Measurements from ENCODE around the gene CIDEB. TPM values are rescaled to one million over a fixed set of nuclear protein-coding genes. Genes with fewer than 3 reads are reported as not detected.

Gene CIDEB
- total RNA-seq, 1 donor from 2014 or later: not detected

GRCh38 chr14:24268225-24268624, 39.6 kb downstream of the CIDEB start:
- Mint-ChIP-seq H3K36me3 (ENCODE audit: unreplicated experiment) (peaks cover 9% of the 10 kb centered on the region), H3K27ac (ENCODE audit: unreplicated experiment) (no peak overlapping the region)

GRCh38 chr14:24267516-24267915, 40.3 kb downstream of the CIDEB start:
- Mint-ChIP-seq H3K4me1 (ENCODE audit: unreplicated experiment) (peaks cover 12% of the 10 kb centered on the region), H3K27ac (ENCODE audit: unreplicated experiment) (no peak overlapping the region), H3K4me3 (ENCODE audit: unreplicated experiment) (no peak overlapping the region), H3K36me3 (ENCODE audit: unreplicated experiment) (peaks cover 9% of the 10 kb centered on the region), H3K9me3 (ENCODE audit: unreplicated experiment) (no peaks in the 10 kb centered on the region), H3K27me3 (ENCODE audit: unreplicated experiment) (no peaks in the 10 kb centered on the region)
- DNase-seq (ENCODE audit: extremely low spot score, unreplicated experiment): no peak
- no peak for TF ChIP-seq CTCF (IDR thresholded peaks at IDR 0.05)

More at GRCh38 chr14:24268225-24268624, 39.6 kb downstream of the CIDEB start:
- no peak for DNase-seq (ENCODE audit: extremely low spot score, unreplicated experiment)
- no peak for TF ChIP-seq CTCF (IDR thresholded peaks at IDR 0.05)
- H3K27me3 Mint-ChIP-seq (ENCODE audit: unreplicated experiment): no peaks in the 10 kb centered on the region
- H3K4me3 Mint-ChIP-seq (ENCODE audit: unreplicated experiment): no peak overlapping the region
- H3K4me1 Mint-ChIP-seq (ENCODE audit: unreplicated experiment): peaks cover 14% of the 10 kb centered on the region
- no peaks in the 10 kb centered on the region for H3K9me3 Mint-ChIP-seq (ENCODE audit: unreplicated experiment)

- no peak for TF ChIP-seq CTCF (IDR thresholded peaks at IDR 0.05)
- H3K9me3 Mint-ChIP-seq (ENCODE audit: unreplicated experiment): no peaks in the 10 kb centered on the region
- no peak overlapping the region for H3K4me3 Mint-ChIP-seq (ENCODE audit: unreplicated experiment)
- H3K27me3 Mint-ChIP-seq (ENCODE audit: unreplicated experiment): no peaks in the 10 kb centered on the region
- DNase-seq (ENCODE audit: extremely low spot score, unreplicated experiment): no peak
- peaks cover 9% of the 10 kb centered on the region for H3K36me3 Mint-ChIP-seq (ENCODE audit: unreplicated experiment)
- peaks cover 3% of the 10 kb centered on the region for H3K4me1 Mint-ChIP-seq (ENCODE audit: unreplicated experiment)
- no peak overlapping the region for H3K27ac Mint-ChIP-seq (ENCODE audit: unreplicated experiment)
These were observed 41.2 kb downstream of the CIDEB start for GRCh38 chr14:24266344-24267244.

GRCh38 chr14:24264298-24264697, 43.5 kb downstream of the CIDEB start:
- TF ChIP-seq CTCF (IDR thresholded peaks at IDR 0.05): no peak
- DNase-seq (ENCODE audit: extremely low spot score, unreplicated experiment): no peak
- H3K4me1 Mint-ChIP-seq (ENCODE audit: unreplicated experiment): peaks cover 3% of the 10 kb centered on the region
- no peaks in the 10 kb centered on the region for H3K27me3 Mint-ChIP-seq (ENCODE audit: unreplicated experiment)
- H3K27ac Mint-ChIP-seq (ENCODE audit: unreplicated experiment): no peak overlapping the region
- no peaks in the 10 kb centered on the region for H3K9me3 Mint-ChIP-seq (ENCODE audit: unreplicated experiment)
- peaks cover 9% of the 10 kb centered on the region for H3K36me3 Mint-ChIP-seq (ENCODE audit: unreplicated experiment)
- no peak overlapping the region for H3K4me3 Mint-ChIP-seq (ENCODE audit: unreplicated experiment)

GRCh38 chr14:24263848-24264247, 43.9 kb downstream of the CIDEB start:
- H3K27me3 Mint-ChIP-seq (ENCODE audit: unreplicated experiment): no peaks in the 10 kb centered on the region
- H3K27ac Mint-ChIP-seq (ENCODE audit: unreplicated experiment): no peak overlapping the region
- no peak for TF ChIP-seq CTCF (IDR thresholded peaks at IDR 0.05)
- peaks cover 8% of the 10 kb centered on the region for H3K4me1 Mint-ChIP-seq (ENCODE audit: unreplicated experiment)
- no peak for DNase-seq (ENCODE audit: extremely low spot score, unreplicated experiment)
- H3K36me3 Mint-ChIP-seq (ENCODE audit: unreplicated experiment): peaks cover 9% of the 10 kb centered on the region
- H3K4me3 Mint-ChIP-seq (ENCODE audit: unreplicated experiment): no peak overlapping the region
- H3K9me3 Mint-ChIP-seq (ENCODE audit: unreplicated experiment): no peaks in the 10 kb centered on the region

All from osteocyte (in vitro differentiated cells).